Stimulated activated CD4-positive, alpha-beta T cell treated with anti-CD3 and anti-CD28 coated beads, TNF-alpha, amount 100 ng/mL, for 4 hours (primary cell): ENCODE data around the gene GOLGB1.
"Not testable (repeated sequence)": the region's sequence is repeated elsewhere in the genome, so short reads cannot be mapped to it uniquely, and the experiment has no call there.

Source experiments
- DNase-seq, 3 experiments: peaks; one replicate each; pipeline ENCODE4 v3.0.0-alpha.2; 2020; ENCODE audit warnings: low read depth in 3 of 3

GOLGB1 gene

DNA sequence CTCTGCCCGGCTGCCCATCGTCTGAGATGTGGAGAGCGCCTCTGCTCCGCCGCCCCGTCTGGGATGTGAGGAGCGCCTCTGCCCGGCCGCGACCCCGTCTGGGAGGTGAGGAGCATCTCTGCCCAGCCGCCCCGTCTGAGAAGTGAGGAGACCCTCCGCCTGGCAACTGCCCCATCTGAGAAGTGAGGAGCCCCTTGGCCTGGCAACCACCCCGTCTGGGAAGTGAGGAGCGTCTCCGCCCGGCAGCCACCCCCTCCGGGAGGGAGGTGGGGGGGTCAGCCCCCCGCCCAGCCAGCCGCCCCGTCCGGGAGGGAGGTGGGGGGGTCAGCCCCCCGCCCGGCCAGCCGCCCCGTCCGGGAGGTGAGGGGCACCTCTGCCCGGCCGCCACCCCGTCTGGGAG, 60.8 kb downstream of the GOLGB1 start:
- not testable (repeated sequence) for DNase-seq

DNA sequence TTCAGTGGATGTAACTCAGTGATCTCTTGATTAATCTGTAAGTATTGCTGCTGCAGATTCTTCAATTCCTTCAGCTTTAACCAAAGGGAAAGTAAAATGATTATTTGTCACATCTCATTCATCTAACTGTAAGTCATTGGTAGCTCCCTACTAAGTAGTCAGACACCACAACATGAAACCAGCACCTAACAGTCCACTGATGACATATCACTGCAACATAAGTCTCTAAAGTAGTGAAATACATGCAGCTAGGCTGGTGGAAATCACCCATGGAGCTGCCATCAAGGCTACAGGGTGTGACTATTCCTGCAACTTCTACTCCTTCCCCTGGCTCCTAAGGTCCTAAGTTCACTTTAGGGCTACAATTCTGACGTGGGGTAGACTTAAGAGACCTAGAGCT, 67.7 kb downstream of the GOLGB1 start:
- DNase-seq = no peak

DNA sequence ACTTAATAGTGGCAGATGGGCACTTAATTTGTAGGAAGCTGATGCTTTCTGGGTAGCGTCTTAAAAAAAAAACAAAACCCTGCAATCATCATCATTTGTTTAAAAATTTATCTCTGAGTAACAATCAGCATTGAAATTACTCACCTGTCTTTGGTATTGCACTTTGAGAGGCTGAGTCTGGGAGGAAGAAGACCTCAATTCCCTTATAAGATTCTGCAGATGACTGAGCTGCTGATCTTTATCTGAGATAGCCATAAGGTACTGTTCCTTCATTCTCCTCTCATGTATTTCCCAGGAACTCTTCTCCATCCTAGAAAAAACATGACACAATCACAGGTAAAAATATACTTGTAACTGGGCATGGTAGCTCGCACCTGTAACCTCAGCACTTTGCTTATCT, 72.4 kb downstream of the GOLGB1 start:
- DNase-seq = no peak

DNA sequence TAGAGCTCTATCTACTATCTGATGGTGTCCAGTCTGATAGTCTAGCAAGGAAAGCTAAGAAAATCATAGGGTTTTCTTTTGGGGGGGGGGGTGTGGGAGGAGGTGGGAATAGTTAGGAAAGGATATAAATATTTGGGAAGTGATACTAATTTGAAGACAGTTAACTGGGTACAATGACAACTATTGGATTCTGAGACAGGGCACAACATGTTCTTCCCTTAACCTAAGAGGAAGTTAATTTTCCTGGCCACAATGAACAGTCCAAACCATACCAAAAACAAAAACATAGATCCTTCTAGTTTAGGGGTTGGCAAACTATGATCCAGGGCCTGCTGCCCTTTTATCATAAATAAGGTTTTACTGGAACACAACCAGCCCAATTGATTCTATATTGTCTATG, 78.9 kb downstream of the GOLGB1 start:
- DNase-seq = no peak

DNA sequence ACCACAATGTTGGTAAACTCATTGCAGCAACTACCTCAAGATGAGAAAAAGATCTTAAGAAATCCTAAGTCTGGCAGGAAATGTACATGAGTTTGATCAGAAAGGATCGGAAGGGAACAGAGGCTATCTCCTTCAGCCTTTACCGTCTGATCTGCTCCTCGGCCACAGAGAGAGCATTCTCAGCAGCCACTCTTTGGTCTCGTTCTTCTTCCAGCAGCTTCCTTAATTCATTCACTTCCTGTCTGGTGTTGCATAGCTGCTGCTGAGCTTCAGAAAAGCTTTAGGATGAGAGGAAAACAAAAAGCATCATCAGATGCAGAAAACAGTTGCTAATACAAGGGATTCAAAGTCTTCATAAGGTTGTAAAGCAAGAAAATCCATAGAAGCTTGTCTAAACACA, 82.2 kb downstream of the GOLGB1 start:
- DNase-seq = no peak

DNA sequence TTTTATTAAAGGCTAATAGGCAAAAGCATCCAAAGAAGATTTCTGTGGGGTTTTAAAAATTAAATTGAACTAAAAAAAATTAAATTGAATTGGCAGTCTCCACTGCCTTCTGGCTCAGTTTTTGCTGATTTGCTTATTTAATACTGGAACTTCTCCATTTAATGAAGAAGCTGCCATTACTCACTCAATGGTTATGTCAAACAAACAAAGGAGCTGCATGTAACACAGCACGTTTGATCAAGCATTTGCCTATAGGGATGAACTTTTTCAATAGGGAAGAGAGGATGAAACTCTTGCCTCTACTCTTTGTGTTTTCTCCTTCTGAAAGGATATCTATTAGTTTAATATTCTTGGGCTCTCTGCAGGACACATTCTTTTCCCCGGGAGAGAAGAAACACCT, 84.1 kb downstream of the GOLGB1 start:
- DNase-seq = no peak

DNA sequence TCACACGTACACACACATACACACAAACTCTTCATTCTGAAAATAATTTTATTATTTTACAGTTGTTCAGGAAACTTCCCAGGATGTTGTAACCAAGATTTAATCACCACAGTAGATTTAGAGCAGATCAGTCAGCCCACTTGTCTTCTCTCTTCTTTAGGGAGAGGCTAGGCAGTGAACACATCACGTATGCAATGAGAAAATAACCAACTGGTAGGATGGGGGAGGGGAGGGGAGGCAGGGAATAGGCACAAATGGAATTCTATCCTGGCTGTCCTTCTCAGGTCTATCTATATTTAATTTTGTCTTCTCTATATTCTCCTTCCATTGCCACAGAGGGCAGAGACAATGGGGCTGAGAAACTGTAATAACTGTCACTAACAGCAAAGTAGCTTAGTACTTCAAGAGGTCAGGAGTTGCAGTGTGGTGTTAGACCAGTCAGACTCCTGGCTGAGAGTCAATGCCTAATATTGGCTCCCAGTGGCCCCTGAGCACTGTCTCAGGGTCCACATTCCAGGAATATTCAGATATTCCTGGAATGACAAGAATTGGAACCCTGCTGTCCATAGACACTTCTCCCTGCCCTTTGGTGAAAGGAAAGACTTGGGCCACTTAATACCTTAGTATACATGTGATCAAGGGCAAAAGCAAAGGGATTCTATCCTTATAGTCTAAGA, 86.2 kb downstream of the GOLGB1 start:
- no peak for DNase-seq

DNA sequence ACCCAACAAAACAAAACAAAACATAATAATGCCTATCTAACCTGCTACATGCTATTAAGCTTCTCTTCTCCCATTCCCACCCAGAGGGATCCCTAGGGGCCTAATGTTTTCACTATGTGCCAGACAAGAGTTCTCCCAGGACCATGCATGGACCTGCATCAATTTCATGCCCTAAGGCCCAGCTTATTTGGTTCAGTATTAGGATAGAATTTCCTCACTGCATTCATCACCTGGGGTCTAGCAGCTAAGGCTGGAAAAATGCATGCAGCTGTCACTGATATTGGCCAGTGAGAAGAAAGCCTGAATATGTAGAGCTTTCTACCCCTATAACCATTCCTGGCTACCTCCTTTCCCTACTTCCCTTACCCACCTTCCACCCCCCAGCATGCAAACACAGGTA, 86.8 kb downstream of the GOLGB1 start:
- no peak for DNase-seq

DNA sequence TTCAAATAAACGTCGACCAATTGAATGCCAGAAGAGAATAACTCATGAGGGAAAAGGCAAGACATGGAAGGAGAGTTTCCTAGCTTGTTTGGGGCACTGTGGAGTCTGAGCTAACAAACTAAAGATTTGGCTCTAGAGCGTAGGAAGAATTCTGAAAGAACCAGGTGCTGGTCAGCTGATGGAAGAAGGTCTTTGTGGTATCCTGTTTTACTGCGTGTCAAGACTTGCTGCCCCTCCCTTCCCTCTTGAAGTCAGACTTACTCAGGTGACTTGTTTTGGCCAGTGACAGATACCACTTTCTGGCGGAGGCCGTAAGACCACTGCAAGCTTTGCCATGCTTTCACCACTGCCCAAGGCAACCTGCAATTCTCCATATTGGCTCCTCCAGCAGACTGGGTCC, 88.2 kb downstream of the GOLGB1 start:
- no peak for DNase-seq

DNA sequence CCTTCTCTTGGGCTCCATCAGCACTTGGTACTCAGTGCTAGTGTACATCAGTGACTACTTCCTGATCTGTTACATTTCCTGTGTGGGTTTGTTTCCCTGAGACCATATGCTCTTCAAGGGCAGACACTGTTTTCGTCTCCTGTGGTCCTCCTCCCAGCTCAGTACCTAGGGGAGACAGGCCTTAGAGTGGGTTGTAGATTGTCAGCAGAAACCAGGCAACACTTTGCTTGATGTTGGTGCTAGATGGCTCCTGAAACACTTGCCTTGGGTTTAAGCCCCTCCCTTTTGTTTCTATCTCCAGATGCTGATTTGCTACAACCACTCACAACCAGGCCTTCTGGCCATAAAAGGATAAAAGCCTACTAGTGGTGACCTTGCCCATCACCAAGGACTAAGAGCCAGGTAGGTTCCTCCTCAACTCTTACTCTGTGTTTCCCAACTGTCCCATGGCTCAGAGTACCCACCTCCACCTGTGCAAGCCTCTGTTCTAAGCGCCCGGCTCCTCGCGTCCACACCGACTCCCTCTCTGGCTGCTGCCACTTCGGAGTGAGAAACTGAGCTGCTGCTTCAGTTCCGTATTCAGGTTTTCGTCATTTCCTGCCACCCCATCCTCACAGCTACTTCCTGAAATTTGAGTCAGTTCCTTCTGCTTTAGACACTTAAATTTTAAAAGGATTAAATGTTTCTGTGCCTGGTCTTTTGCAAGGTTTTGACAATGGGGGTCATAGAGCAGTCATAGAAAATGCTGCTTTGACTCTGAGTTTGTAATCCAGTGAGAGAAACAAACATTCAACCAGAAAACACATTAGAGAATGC, 89.0 kb downstream of the GOLGB1 start, which contains the start of gene HCLS1:
Gene HCLS1 (minus strand): TSS at position 548 of the 816 bp plus-strand sequence. CDS start 2,556 bp downstream, outside the sequence.
- DNase-seq = peak; percentile 46 to 50 (median 50)

DNA sequence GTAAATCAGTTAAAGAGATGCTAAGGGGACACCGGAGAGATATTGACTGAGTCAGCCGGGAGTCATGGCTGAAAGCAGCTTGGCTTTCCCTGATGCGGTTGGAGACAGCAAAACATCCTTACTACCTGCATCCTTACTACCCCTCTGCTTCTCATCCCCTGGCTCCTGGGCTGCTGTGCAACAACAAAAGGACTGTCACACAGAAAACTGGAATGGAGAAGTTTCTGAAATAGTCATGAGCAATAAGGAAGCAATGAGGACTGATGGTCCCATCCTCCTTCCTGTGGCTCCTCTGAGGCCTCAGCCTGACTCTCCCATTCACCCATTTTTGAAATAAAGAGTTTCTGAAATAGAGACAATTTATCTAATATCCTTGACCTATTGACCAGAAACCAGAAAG, 90.0 kb downstream of the GOLGB1 start:
- DNase-seq = no peak

DNA sequence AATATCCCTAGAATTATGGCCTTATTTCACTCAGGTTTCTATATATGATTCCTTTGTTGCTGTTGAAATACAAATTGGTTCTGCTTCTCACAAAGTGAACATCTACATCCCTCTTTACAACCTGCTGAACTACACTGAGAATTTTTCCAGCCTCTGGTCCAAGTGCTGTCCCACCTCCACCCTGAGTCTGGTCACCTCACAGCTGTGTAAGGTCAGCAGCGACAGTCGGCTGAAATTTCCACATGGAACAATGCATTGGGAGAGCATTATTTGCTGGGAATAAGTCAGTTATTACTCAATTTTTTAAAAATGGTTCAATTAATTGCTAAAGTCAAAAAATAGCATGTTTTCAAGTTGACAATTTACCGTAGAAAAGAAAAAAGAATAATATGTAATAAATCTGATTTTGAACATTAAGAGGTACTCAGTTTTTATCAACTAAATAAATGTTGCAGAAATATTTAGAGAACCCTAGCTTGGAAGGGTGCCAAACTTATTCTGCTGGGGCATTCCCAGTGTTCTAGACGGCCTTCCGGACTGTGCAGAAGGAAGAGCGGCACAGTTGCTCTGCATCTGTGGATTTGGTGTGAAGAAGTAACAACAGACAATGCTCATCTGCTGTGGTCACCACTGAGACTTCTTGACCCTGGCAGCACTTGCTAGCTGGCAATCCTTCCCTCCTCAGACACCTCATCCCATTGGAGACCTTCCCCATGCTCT, 90.7 kb downstream of the GOLGB1 start:
- DNase-seq = no peak

DNA sequence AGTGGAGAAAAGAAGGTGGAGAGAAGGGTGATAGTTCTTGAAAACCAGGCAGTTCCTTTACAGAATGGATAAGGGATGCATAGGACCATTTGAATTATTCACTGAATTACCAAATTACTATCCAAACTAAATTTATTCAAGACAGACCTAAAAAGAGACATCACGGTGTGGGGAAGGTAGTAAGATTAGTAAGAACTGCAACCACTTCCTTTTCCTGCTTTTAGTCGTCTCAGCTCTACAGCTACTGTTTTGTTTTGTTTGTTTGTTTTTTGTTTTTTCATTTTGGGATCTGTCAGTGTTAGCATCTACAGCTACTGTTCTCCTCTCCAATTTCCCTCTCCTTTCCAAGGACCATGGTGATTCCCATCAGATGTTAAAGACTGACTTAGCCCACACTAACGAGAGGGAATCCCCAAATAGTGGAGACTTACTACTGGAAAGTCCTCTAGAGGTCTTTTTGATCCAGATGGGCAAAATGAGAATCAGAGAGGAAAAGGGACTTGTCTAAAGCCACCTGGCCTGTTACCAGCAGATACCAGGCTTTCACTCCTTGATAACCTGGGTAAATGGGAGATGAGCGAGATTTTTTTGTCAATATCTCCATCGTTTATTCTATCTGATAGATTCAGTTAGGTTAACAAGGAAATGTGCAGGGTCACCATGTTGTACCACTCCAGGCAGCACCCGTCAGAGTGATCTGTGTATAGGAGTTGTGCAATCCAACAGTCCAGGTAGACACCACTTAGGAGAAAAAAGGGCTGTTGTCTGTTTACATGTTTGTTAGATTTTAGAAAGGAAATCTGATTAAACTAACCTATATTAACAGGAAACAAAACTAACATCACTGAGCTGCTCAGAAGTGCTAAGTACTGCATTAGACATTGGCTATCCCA, 94.8 kb downstream of the GOLGB1 start:
- DNase-seq = no peak

DNA sequence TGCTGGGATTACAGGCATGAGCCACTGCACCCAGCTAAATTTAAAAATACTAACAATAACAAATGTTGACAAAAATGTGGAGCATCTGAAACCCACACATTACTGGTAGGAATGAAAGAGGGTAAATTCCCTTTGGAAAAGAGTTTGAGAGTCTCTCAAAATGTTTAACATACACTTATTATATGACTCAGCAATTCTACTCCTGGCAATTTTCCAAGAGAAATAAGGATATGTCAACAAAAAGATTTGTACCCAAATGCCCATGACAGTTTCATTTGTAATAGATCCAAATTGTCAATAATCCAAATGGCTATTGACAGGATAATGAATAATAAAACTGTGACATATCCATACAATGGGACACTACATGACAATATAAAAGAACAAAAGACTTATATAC, 97.9 kb downstream of the GOLGB1 start:
- no peak for DNase-seq

DNA sequence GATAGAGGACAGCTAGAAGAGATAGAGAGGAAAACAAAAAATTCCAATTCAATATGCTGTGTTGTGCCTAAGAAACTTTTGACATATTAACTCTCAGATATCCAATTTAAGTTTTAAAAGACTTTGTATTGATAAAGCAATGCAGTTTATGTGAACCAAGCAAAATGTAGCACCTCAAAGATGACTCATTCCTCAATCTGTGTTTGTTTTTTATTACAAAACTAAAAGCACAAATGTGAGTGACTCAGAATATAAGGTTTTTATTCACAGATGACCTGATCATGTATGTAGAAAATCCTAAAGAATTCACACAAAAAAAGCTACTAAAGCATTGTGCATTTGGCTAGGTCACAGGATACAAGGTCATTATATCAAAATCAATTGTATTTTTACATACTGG, 99.9 kb downstream of the GOLGB1 start:
- DNase-seq = no peak

DNA sequence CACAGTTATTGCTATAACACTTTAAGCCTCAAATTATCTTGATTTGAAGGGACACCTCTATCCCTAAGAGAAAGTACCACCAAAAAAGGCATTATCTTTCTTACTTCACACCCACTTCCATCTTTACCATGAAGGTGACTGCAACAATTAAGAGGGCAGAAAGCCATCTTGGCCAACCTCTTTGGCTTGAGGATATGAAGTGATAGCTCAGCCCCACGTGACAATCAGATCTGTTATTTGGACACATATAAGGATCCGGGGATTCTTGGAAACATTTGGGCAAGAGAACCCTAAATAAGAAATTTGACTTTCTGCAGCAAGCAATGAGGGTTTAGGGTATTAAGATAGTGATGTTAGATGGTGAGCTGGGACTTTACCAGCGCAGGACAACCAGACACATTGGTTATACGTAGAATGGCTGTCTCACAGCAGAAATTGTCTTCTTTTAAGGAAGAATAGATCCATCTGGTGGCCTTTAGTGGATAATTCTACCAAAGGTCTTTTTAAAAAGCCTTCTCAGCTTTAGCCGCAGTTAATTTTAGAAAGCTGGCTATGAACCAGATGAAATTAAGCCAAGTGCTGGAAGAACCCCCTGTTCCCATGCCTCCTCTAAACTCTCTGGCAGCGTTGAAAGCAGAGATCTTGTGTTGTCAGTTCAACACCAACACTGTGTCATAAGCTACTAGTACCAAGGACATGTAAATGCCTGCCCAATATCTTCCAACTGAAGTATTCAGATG, 101.2 kb downstream of the GOLGB1 start:
- DNase-seq = no peak

DNA sequence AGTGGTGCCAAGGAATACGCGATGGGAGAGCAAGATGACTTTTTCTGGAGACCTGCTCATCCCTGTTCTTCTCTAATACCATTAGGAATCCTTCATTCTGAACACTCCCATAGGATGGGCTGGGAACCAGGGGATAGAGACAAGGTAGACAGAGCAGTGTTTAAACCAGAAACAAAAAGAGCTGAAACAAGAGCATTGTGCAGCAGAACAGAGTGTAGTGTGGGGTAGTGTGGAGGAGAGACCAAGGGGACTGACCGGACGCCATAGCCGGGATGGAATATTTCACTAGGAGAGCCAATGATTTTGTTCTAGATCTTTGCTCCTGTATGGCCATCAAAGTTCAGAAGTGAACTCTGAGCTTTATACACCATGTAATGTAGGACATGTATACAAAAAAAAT, 104.5 kb downstream of the GOLGB1 start:
- DNase-seq = no peak

DNA sequence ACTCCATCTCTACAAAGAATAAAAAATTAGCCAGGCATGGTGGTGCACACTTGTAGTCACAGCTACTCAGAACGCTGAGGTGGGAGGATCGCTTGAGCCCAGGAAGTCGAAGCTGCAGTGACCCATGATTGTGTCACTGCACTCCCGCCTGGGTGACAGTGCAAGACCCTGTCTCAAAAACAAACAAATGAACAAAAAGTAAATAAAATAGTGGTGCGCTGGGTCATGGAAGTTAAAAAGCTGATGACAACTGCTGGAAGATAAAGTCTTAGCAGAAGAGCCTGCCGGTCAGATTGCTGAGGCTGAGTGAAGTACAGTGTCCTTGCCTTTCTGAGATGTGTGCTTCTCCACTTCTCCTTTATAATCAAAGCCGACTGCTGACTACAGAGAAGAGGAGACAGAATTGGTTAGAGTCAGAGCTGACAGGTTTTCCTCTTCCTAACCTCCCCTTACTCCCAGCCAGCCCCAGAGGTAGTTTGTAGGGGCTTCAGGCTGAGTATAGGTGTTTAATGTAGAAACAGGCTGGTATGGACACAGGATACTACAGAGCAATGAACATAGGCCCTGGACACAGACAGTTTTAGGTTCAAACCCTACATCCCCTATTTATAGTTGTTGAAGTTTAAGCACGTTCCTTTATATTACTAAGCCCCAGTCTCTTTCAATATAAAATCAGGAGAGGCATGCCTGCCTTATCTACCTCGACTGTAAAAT, 106.8 kb downstream of the GOLGB1 start:
- DNase-seq = no peak

DNA sequence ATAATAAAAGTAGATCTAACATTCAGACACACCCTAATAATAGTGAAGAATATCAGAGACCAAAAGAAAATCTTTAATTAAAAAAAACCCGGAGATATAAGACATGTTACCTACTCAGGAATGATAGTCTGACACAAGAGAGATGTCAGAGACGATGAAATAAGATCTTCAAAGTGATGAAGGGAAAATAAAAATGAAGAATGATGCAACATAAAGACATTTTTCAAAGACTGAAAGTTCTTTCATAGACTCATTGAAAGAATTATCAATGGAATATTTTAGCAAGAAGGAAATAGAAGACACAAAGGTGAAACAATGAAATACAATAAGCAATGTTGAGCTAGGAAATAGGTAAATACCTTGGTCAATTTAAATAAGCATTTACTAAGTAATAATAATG, 108.4 kb downstream of the GOLGB1 start:
- DNase-seq = no peak

DNA sequence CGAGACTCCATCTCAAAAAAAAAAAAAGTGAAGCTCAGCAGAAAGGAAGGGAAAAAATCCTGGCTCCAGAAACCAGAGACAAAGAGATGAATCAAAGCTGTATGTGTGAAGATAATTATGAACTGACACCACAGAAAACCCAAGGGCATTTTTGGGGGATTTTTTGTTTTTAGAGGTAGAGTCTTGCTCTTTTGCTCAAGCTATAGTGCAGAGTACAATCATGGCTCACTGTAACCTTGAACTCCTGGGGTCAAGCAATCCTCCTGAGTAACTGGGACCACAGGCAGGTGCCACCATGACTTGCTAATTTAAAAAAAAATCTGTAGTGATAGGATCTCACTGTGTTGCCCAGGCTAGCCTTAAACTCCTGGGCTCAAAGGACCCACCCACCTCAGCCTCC, 111.6 kb downstream of the GOLGB1 start:
- DNase-seq = no peak
